ENCODE measurements around the gene MEI1. TPM values are rescaled to one million over a fixed set of nuclear protein-coding genes. Genes with fewer than 3 reads are reported as not detected.

MEI1 gene
- total RNA-seq, 1 experiment from 2014 or later = 0.20 TPM

DNA sequence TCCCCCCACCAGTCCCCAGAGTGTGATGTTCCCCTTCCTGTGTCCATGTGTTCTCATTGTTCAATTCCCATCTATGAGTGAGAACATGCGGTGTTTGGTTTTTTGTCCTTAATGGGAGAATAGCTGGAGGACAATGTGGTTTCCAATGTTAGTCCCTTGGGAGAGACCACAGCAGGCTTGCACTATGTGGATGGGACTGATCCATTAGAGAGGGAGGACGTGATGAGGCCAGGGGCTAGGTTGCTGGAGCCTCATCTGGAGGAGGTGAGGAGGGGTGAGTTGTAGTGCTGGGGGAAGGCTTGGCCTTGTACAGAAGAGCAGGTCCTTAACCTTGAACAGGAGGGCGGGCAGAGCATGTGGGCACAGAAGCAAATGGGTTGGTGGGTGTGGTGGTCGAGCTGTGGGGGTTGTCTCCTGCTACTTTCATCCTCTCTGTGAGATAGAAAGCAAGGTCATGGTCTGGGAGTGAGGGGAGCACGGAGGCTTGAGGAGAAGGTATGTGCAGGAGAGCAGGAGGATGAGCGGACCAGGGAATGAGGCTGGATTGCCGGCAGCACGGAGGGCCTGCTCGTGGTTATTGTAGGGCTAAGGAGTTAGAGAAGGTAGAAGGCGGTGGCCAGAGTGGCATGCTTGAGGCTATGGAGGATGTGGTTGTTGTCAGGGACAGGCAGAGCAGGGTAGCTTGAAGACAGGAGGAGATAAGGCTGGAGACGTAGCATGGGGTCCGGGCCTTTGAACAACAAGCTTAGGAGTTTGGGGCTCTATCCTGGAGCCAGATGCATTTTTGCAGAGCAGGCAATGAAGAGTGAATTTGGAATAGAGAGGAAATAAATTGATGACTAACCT is 122.4 kb downstream of the MEI1 start:
- no CpG with 5 or more reads among the region's 12 CpGs for WGBS (ENCODE audit: extremely low coverage, insufficient read length, low lambda C conversion rate)
- no peak overlapping the region for H3K27ac ChIP-seq (ENCODE audit: insufficient read length, low read depth, low read length)
- H2BK12ac ChIP-seq (ENCODE audit: insufficient read length, low read depth, low read length) = no peak overlapping the region
- no peak overlapping the region for H3K14ac ChIP-seq (ENCODE audit: insufficient read depth, low read length)
- no peak for DNase-seq
- H3K4me2 ChIP-seq (ENCODE audit: insufficient read depth, insufficient read length, low read length) = no peak overlapping the region
- no peak for TF ChIP-seq CTCF (conservative IDR thresholded peaks at IDR 0.05)
- H3K56ac ChIP-seq (ENCODE audit: insufficient read length, low read depth, low read length) = no peak overlapping the region
- H2AFZ ChIP-seq (ENCODE audit: low read length) = no peak overlapping the region
- H2AK5ac ChIP-seq (ENCODE audit: insufficient read length, low read length) = no peak overlapping the region
- H3K9ac ChIP-seq (ENCODE audit: extremely low read depth, insufficient read length, low read length) = no peak overlapping the region
- H3K36me3 Mint-ChIP-seq (ENCODE audit: insufficient read depth in 1 of 3, low read depth in 3 of 3) = peaks cover 10 to 44% (median 30%) of the 10 kb centered on the region in 3 experiments
- peak overlapping the region in 2 of 3 experiments; percentile 6 to 37; a peak in 2 of 7 replicates for H3K27ac Mint-ChIP-seq
- no peak overlapping the region for H2BK120ac ChIP-seq (ENCODE audit: low read depth, low read length, poor library complexity, severe bottlenecking)
- H3K4ac ChIP-seq (ENCODE audit: low read depth, low read length) = no peak overlapping the region
- no peak overlapping the region for H3K23ac ChIP-seq (ENCODE audit: insufficient read length, low read depth, low read length)
- H4K5ac ChIP-seq (ENCODE audit: insufficient read length, low read depth, low read length) = no peak overlapping the region
- H3K4me1 Mint-ChIP-seq = peaks cover 15 to 29% of the 10 kb centered on the region in 2 experiments
- no peak overlapping the region for H2BK5ac ChIP-seq (ENCODE audit: insufficient read length, low read length)
- H3K4me1 ChIP-seq (ENCODE audit: insufficient read depth, low read length) = peaks cover 3% of the 10 kb centered on the region; the same call in 1 of the 2 replicates
- H3K9me3 Mint-ChIP-seq = no peaks in the 10 kb centered on the region
- H3K9me3 ChIP-seq (ENCODE audit: control insufficient read depth, low read depth, low read length) = no peaks in the 10 kb centered on the region
- H2BK20ac ChIP-seq (ENCODE audit: low read depth, low read length, poor library complexity, severe bottlenecking) = no peak overlapping the region
- no peaks in the 10 kb centered on the region for H3K23me2 ChIP-seq (ENCODE audit: insufficient read length, low read depth, low read length, poor library complexity, severe bottlenecking)
- no peak overlapping the region for H4K8ac ChIP-seq (replicated peaks; ENCODE audit: insufficient read length, low read depth, low read length)
- no peak overlapping the region for H3K4me3 Mint-ChIP-seq
- H4K20me1 ChIP-seq (ENCODE audit: control insufficient read depth, insufficient read depth, insufficient read length) = no peaks in the 10 kb centered on the region
- no peak overlapping the region for H3T11ph ChIP-seq (ENCODE audit: low read length)
- H3K18ac ChIP-seq (ENCODE audit: insufficient read length, low read depth, low read length) = no peak overlapping the region
- H3K27me3 Mint-ChIP-seq (ENCODE audit: low read depth) = no peaks in the 10 kb centered on the region; the same call in 1 of the 2 replicates
- H4K91ac ChIP-seq (ENCODE audit: insufficient read length, low read depth, low read length) = no peak overlapping the region
- H2BK15ac ChIP-seq (ENCODE audit: low read depth, low read length) = no peak overlapping the region
- H3K27me3 ChIP-seq (ENCODE audit: insufficient read depth, low read length) = no peaks in the 10 kb centered on the region
- H3K79me1 ChIP-seq (ENCODE audit: insufficient read depth, low read depth, low read length, poor library complexity, severe bottlenecking) = no peaks in the 10 kb centered on the region
- no peaks in the 10 kb centered on the region for H3K79me2 ChIP-seq (ENCODE audit: insufficient read depth, low read length)

All from H9 (cell line).